HG03521 (cell line): ENCODE data around the gene NDUFAF8.

Source experiments
- ATAC-seq: cut with Tn5 transposase; IDR thresholded peaks from one replicate; pipeline ENCODE4 v1.9.1; 2021; ENCODE audit warnings: mild to moderate bottlenecking, moderate library complexity; ENCODE audit not compliant: unreplicated experiment

The NDUFAF8 gene

DNA sequence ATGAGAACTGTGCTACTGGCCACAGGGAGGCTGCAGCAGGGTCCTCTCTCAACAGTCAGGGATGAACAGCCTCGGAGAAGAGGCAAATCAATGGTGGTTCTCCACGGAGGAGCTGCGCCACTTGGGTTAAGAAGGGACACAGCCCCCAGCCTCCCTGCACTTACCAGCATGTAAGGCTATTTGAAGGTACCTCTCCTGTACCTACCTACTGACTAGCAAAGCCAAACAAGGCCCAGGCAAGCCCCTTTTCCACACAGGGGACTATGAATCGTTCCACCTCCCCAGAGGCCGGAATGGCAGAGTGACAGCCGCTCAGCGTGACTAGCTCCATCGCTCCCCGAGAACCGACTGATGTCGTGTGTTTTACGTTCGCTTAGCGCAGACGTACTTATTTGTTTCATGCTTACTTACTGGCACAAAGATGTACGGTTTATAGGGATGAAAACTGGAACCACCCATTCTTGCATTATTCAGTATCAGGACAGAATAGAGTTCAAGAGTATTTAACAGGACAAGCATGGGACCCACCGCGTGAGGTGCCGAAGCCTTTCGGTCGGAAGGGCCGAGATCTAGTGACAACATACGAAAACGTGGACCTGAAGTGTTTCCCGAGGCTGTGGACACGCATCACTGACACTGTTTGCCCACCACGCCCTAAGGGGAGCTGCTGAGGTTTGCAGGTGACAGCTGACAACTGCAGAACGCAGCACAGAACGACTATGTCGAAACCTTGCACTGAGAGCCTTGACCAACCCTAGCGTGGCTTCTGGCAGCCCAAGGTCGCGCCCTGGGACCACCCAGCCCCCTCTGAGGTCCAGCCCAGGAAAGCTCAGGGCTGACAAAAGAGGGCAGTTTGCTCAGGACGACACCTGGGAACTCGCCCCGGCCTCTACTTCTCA is 1.3 kb upstream of the NDUFAF8 start:
- ATAC-seq, result no peak

DNA sequence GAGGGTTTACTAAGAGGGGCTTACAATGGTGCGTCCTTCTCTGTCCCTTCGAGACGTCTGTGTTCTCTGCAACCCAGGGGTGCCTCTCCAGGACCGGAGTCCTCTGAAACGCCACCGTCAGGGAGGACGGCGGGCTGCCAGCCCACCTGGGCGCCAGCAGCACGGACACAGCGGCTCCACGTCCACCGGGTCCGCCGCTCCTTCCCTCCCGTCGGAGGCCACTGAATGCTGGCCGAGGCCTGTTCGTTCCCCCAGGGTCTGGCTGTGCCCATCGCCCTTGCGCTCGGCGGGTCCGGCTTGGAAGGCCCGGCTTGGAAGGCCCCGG is 666 bp upstream of the NDUFAF8 start:
- no peak for ATAC-seq

DNA sequence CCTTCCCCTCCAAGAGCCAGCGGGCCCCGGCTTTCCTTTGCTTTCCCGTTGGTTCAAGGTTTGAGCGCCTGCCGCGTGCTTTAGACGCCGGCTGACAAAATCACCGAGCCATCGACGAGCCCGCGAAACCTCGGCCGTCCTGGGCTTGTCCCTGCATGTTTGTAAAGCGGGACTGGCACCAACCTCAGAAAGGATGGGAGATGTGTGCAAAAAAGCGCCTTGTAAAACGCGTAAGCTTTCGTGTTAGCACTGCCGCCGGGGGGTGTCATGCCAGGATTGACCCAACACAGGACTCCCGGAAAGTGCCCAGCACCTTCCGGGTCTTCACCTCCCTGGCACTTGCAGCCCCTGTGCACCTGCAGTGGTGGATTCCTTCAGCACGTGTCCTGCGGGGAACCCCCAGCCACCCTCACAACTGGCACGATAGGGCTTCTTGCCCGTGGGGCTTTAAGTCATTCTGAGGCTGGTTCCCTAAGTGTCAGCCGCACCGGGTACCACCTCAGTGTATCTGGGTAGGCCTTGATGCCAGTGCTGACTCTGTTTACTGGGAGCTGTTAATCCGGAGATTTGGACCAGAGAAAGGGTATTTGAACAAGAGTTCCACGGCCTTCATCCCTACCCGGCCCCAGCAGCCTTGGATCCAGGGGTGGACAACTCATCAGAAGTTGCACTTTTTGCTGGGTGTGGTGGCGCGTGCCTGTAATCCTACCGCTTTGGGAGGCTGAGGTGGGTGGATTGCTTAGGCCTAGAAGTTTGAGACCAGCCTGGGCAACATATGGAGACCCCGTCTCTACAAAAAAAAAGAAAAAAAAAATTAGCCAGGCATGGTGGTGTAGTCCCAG is 817 bp downstream of the NDUFAF8 start:
- no peak for ATAC-seq

DNA sequence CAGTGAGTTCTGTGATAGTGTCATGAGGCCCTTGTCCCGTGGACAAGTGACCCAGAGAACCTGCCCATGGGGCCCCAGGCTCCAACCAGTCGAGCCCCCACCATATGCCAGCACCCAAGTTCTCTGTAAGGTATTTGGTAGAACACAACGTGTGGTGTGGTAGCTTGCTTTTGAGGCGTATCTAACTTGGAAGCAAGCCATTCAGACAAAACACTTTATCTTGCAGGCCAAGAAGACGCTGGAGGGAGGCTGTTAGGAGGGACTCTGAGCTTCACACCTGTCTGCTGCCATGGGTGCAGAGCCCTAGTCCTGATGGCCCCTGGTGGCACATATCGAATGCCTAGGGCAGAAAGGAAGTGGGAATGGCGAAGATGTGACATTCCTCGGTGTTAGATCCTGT is 1.6 kb downstream of the NDUFAF8 start:
- ATAC-seq, result no peak

DNA sequence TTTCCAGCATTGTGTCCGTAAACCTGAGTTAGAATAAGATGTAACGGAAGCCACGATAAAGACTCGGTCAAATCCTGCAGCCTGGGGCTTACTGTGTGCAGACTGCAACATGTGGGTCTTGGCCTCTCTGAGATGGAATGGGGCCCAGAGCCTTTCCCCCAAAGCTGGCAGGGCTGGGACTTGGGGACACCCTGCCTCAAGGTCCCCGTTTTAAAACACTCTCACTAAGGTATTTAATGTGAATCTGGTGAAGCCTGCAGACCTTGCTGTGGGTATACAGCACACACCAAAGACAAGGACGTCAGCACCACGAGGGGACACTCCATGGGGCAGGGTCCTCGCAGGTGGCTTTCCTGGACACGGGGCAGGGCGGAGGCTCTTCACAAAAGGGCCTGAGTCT is 2.1 kb downstream of the NDUFAF8 start:
- ATAC-seq, result no peak

DNA sequence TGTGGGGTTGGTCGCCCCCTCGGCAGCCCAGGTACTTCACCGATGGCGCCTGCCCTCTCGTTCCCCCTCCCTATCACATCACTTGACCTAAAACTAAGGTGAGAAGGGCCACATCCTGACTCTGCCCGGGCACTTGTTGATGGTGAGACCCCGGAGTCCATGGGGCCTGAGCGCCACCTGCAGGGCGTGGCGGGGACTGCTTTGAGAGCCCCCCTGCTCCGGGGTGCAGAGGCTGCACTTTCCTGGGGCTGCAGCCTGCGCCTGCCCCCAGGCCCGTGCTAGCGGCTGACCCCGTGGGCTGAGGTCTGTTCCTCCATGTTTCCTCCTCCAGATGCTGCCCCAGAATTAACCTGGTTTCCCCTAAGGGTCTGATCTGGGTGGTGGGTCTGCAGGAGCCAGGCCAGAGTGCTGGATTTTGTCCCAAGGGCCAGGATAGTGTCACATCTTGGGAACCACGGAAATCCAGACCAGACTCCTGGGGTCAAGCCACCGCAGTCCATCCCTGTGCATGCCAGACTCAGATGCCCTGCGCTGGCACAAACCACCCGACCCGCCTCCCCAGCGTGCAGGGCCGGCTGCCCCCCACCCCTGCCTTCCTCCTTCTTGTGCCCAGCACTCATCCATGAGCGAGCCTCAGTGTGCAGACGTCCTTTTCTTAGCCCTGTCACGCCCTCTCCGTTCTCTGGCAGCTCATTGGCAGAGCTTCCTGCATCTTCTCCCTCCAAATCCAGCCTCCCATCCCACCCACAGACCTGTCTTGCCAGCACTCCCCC is 2.7 kb downstream of the NDUFAF8 start:
- ATAC-seq, result no peak

DNA sequence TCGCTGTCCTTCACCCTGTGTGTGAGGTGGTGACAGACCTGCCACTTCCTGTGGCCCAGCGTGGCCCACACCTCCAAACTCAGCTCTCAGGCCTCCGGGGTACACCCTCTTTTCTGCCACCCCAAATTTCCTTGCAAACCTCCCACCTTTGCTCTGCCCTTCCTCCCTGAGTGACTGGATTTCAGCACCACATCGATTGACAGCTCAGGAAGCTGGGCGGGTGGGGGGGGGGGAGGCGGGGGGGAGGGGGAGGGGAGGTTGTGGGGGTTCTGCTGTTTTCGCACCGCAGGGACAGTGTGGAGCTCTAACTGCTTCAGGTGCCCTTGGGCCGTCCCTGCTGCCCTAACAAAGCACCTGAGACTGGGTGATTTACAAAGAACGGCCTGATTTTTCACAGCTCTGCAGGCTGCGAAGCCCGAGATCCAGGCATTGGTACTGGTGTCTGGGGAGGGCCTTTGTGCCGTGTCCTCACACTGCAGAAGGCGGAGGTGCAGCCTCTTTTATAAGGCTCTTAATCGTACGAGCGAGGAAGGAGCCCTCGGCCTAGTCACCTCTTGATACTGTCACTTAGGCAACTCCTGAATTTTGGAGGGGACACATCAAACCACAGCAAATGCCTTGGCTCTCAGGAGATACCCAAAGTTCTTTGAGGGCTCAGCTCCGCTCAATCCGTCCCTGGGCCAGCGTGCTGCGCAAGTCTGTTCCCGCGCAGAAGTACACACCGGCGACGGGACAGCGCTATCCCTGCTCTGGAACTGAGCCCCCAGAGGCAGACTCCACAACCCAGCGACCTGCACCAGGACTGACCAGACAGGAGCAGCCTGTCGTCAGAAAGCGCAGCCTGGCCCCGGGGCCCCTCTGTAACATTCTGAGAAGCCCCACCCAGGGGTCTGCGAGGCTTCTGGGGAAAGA is 3.6 kb downstream of the NDUFAF8 start:
- no peak for ATAC-seq

DNA sequence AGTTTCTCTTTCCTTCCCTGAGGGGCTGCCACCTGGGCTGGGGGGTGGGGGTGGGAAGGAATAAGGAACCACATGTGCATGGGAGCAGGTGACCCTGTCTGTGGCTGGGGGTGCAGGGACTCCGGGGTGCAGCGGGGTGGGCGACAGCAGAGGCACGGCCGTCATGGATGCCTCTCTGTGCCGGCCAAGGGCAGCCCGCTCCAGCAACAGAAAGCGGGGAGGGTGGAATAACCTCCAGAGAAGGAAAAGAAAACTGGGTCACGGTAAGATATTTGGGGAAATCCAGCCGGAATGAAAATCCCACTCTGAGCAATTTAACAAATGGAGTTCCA is 4.2 kb downstream of the NDUFAF8 start:
- no peak for ATAC-seq

DNA sequence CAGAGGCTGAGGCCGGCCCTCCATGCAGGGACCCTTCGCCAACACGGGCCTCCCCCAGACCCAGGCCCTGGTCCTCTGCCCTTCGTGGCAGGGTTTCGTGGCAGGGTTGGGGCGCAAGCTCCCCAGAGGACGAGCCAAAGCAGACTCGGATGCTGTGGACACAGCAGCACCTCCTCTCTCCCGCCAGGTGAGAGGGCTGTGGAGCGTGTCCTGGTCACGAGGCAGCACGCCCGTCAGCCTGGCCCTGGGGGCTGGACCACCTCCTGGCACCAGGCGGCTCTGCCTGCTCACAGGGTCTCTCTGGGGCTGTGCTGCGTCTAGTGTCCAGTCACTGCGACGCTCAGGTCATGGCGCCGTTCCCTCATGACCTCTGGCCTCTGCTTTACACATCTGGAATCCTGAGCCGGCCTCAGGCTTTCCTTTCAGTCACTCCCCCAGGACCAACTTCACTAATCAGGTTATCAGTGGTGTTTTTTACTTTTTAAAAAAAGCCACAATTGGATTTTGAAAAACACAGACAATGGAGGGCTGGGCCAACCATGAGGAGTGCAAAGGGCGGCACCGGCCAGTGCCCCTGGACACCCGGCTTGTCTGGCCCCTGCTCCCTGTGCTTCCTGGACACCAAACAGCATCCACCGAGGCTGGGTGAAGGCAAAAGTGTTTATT is 5.4 kb downstream of the NDUFAF8 start:
- ATAC-seq, result no peak

DNA sequence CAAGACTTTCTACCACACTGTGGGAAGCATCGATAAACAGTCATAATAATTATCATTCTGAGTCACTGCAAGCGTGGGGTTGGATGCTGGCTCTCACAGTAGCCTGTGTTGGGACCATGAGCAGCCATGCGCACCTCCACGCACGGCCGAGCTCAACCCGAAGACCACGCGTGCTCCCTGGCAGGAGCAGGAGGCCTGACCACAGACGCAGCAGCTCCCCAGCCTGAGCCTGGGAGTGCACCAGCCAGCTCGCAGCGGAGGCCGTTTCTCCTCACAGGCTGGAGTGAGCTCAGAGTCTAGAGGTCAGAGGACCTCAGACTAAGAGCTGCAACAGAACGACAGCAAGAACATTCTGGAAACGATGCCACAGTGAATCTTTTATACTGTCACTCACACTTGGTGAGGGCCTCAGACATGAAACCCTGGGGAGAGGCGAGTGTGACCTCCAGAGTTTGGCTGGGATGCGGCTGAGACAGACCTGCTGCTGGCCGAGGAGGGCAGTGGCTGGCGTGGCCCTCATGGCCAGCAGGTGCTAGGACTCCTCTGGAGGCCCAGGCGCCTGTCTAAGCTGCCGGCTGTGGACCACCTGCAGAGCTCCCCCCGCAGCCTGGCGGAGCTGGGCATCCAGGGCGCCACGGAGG is 6.0 kb downstream of the NDUFAF8 start:
- ATAC-seq, result no peak

DNA sequence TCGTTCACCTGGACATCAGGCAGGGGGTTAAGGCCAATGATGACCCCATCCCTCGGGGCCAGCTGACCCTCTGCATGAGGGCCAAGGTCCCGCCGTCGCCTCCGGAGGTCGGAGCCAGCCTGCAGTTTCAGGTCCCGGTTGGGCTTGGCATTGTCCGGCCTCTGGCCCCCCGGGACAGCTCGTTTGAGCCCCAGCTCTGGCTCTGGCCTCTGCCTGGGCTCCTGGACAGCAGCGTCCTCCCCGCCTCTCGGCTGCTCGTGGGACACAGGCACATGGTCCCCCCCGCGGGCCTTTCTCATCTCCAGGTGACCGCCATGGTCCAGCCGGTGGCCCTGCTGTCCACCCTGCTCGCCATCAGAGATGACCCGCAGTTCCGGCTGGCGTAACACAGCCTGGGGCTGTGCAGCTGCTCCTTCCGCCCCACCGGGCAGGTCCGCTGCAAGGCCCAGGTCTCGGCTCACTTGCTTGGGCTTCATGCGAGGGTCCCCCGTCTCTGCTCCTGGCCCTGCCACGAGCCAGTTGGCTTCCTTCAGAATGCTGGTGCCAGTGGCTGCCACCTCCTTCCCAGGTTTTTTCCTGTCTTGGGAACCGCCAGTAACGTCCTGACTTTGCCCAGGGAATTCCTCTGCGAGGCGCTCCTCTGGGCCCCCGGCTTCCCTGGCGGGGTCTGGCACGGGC is 6.7 kb downstream of the NDUFAF8 start:
- ATAC-seq, result no peak

DNA sequence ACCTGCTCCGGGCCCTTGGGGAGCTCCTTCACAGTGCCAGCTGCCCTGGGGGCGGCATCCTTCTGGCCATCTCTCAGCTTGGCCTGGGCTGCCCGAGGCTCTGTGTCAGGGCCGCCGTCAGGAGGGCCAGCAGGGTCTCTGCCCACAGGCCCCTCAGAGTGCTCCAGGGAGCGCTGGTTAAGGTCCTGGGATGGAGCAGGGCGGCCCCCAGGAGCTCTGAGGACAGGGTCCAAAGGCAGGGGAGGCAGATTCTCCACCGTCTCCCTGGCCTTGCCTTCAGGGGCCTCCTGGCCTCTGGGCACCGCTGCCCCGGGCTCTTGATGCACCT is 7.2 kb downstream of the NDUFAF8 start:
- no peak for ATAC-seq

DNA sequence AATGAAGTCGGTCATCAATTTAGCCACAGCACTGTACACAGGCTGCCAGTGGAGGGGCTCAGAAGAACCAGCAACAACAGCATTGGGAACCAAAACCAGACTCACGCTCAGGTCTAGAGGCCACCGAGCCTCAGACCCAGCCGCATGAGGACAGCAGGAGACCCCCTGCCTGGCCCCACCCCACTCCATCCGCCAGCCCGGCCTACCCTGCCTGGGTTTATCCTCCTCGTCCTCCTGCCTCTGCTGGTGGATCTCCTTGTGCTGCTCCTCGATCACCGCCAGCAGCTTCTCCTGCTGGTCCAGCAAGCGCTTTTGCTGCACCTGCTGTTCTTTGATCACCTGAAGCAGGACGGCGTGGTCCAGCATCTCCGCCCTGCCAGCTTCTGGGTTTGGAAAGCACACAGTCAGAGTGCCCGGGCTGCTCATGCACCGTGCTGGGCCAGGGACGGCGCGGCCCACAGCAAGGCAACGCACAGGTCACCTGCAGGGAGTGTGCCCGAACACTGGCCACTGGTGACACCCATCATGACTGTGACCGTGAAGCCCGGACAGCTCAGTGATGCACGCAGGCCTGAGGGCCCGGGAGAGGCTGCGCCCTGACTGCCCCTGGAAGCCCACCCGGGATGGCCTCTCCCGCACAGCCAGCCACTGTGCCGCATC is 7.7 kb downstream of the NDUFAF8 start:
- ATAC-seq, result no peak

DNA sequence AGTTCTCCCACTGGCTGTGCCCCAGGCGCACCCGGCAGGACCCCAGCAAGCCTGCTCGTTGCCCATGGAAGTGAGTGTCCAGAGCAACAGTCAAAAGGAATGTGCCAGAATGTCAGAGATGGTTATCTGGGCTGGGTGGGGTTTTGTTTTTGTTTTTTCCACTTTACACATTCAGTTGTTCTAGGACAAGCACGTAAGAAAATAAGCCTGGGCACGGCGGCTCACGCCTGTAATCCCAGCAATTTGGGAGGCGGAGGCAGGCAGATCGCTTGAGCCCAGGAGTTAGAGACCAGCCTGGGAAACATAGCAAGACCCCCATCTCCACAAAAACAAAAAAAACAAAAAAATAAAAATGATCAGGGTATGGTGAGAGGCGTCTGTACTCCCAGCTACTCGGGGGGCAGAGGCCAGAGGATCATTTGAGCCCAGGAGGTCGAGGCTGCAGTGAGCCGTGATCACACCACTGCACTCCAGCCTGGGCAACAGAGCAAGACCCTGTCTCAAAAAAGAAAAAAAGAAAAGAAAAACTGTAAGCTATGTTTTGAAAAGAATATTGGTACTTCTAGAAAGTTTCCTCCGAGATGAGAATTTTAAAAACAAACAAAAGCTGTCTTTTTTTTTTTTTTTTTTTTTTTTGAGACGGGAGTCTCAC is 8.3 kb downstream of the NDUFAF8 start:
- no peak for ATAC-seq

DNA sequence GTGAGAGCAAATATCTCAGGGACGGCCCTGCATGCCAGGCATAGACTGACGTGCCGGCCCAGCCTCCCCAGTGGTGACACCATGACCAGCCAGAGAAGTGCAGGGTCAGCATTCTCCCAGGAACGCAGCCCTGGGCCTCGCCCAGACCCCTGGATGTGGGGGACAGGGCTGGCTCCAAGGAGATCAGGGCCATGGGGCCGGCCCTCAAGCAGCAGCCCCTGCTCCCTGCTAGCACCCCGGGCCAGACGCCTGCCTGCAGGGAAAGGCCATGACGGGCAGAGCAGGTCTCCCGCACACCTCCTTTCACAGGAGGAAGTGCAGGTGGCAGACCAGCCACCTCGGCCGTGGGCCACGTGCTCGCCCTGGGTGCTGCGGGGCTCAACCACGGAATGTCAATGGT is 9.5 kb downstream of the NDUFAF8 start:
- no peak for ATAC-seq

DNA sequence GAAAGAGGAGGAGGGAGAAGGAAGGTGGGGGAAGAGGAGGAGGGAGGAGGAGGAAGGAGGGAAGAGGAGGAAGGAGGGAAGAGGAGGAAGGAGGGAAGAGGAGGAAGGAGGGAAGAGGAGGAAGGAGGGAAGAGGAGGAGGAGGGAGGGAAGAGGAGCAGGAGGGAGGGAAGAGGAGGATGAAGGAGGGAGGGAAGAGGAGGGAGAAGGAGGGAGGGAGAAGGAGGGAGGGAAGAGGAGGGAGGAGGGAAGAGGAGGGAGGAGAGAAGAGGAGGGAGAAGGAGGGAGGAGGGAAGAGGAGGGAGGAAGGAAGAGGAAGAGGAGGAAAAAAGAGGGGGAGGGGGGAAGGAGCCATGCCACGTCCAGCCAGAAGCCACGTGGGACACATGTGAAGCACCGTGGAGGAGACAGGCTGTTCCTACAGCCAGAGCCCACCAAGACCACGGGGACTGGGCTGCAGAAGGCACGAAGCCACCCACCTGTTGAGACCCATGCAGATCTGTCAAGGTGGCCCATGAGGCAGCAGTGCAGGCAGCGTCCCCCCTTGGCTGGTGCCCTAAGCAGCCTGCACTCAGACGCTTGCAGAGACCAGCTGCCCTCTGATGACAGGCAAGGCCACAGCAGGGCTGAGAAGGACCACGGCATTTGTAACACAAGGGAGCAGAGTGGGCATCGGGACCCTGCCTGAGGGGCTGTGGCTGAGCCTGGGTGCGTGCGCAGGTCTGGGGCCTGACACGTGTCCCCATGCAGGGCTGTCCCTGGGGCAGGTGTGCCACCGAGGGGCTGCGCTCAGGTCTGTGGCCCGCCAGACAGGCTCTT is 10.3 kb downstream of the NDUFAF8 start:
- ATAC-seq, result no peak
